Hematopoietic multipotent progenitor cell (in vitro differentiated cells): ENCODE measurements around the gene ATP6V1C2. TPM values are rescaled to one million over a fixed set of nuclear protein-coding genes. Genes with fewer than 3 reads are reported as not detected.
"Not testable (repeated sequence)": the region's sequence is repeated elsewhere in the genome, so short reads cannot be mapped to it uniquely, and the experiment has no call there.

Experiments used
- DNase-seq, 3 donors: peaks; one replicate each; pipeline ENCODE4 v3.0.0-alpha.2; 2011 to 2015; ENCODE audit warnings: low read depth in 2 of 3, low spot score in 2 of 3
- total RNA-seq: library from RNA; depleted of rRNA; stranded (reverse); fragments of >200 nt; gene quantifications from one replicate; pipeline ENCODE4 v1.2.3, GENCODE V29; 2012

Gene ATP6V1C2
- total RNA-seq, 1 donor = not detected

GRCh38 chr2:10811517-10811916 is 90.1 kb downstream of the ATP6V1C2 start:
- DNase-seq = no peak

DNA sequence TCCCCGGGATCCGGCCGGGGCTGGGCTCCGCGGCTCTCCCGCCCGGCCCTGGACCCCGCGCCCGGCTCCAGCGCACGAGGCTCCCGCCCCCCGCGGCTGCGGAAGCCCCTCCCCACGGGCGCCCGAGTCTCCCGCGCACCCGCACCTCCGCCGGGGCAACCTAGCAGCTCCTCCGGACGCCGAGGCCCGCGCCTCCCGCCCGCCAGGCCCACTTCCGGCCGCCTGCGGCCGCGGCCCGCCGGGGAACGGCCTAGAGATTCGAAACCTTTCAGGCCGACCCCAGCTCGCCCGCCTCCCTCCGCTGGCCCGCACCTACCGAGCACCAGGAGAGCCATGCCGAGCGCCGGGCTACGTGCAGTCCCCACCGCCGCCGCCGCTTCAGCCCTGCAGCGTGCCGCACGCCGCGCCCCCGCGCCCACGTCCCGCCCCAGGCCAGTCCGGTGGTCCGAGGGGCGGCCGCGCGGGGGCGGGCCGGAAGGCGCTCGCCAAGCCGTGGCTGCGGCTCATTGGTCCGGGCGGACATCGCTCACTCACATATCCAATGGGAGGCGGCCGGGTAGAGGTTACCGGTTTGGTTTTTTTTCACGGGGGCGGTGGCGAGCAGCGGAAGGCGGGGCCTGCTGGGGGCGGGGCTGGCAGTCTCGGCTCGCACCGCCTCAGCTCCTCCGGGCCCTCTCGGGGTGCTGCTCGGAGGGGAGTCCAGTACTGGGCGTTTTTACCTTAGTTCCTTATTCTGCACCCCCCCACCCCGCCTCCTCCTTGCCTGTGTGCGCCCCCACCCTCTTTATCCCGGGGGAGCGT is 91.1 kb downstream of the ATP6V1C2 start, which contains the start of gene PDIA6:
Gene PDIA6 (minus strand): TSS at position 424 of the 801 bp plus-strand sequence. CDS start 89 bp downstream, at position 335.
- DNase-seq = peak; percentile 81 to 96 (median 96)

DNA sequence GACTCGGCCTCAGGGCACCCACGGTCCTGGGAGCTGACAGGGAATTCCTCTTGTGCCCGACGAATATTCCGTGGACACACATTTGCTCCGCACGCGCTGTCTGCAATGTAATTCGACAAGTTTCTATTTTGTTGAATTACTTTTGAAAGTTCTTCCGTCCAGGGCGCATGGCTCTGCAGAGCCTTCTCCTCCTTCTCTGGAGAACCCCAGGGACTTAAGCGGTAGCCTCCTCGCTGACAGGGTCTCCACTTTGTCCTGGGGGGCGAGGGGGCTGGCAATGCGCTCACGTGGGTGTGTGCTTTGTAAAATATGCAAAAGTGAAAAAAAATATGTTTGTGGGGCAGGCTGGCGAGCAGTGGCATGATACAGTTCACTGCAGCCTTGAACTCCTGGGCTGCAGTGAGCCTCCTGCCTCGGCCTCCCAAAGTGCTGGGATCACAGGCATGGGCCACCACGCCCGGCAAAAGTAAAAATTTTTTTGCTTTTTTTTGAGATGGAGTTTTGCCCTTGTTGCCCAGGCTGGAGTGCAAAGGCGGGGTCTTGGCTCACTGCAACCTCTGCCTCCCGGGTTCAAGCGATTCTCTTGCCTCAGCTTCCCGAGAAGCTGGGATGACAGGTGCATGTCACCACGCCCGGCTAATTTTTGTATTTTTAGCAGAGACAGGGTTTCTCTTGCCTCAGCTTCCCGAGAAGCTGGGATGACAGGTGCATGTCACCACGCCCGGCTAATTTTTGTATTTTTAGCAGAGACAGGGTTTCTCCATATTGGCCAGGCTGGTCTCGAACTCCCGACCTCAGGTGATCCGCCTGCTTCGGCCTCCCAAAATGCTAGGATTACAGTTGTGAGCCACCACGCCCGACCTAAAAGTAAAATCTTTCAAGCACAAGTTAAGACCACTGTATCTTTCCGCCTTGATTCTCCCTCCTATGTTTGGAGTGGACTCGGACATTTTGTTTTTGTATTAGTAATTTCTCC is 92.0 kb downstream of the ATP6V1C2 start:
- not testable (repeated sequence) for DNase-seq

GRCh38 chr2:10814142-10814541 is 92.7 kb downstream of the ATP6V1C2 start:
- DNase-seq = no peak

- DNase-seq = no peak
Observed at GRCh38 chr2:10814571-10815331, 93.3 kb downstream of the ATP6V1C2 start.

- DNase-seq = no peak
Observed at GRCh38 chr2:10817413-10817812, 96.0 kb downstream of the ATP6V1C2 start.

DNA sequence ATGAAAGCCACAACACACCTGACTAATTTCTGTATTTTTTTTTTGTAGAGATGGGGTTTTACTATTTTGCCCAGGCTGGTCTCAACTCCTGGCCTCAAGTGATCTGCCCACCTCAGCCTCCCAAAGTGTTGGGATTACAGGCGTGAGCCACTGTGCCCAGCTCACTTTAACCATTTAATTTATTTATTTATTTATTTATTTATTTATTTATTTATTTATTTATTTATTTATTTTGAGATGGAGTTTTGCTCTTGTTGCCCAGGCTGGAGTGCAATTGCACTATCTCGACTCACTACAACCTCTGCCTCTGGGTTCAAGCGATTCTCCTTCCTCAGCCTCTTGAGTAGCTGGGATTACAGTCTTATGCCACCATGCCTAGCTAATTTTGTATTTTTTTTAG is 96.9 kb downstream of the ATP6V1C2 start:
- not testable (repeated sequence) for DNase-seq

- DNase-seq = no peak
Observed at GRCh38 chr2:10818984-10819383, 97.6 kb downstream of the ATP6V1C2 start.

DNA sequence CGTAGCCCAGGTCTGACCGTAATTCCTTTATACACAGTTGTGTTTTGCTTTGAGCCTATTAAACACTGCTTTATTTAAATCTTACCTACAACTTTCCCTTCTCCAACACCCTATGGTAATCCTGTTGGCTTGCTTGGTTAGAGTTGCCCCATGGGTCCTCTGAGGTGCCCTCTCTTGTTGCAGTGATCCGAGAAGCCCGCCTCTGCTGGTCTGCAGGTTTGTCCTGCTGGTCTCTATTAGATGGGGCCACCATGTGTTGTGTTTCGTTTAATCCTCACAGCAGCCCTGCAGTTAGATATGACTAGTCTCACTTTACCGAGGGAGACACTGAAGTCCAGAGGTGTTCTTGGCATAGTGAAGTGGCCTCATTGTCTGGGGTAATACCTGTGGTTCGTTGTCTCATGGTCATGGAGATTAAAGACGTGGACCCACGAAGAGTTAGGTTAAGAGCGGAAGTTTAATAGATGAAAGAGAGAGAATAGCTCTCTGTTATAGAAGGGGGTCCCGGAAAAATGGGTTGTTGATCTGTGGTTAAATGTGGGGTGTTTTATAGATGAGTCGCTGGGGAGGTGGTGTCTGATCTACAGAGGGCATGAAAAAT is 98.4 kb downstream of the ATP6V1C2 start:
- no peak for DNase-seq

GRCh38 chr2:10820562-10820961 is 99.1 kb downstream of the ATP6V1C2 start:
- no peak for DNase-seq

DNA sequence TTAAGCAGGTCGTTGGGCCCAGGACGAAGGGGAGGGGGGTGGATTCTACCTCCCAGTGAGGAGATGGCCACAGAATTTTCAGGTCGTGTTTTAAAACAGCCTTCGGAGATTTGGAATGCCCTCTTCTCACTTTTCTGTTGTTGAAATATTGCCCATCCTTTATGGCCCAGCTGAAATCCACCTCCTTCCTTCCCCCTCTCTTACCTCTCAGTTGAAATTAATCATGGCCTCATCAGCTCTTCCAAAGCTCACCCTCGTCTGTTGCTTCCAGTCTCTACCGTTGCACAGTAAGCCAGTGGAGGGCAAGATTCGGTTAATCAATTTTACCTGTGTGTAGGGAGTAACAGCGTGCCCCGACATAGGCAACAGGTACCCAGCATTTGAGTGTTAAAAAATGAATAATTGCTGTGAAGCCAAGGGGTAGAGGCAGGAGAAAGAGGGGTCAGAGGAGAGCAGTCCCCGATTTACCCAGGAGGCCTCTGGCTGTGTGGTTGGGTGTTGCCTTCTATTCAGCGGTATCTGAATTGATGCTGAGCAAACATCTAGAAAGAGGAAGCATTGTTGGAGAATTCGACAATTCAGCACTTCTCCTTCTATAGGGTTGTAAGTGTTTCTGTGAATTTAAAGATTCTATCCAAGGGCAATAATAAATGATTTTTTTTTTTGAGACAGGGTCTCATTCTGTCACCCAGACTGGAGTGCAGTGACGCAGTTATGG is 99.7 kb downstream of the ATP6V1C2 start:
- DNase-seq = peak in 1 of 3 donors; percentile 44

DNA sequence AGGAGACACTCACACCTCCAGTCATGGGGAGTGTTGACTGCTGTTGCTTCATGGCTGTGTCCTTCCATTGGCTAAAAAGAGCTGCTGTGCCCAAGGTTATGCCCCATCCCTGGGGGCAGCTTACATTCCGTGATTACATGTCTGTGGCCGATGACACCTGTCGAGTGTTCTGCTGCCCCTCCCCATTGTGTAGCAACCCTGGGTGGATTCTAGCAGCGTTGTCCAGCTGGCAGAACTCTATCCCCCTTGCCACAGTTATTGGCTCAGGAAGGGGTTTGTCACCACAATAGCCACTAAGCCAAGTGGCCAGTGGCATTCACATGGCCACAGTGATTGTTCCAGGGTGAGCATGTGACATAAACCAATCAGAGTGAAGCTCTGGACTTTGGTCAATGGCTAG is 102.8 kb downstream of the ATP6V1C2 start:
- no peak for DNase-seq

- no peak for DNase-seq
Observed at GRCh38 chr2:10826026-10826425, 104.6 kb downstream of the ATP6V1C2 start.

DNA sequence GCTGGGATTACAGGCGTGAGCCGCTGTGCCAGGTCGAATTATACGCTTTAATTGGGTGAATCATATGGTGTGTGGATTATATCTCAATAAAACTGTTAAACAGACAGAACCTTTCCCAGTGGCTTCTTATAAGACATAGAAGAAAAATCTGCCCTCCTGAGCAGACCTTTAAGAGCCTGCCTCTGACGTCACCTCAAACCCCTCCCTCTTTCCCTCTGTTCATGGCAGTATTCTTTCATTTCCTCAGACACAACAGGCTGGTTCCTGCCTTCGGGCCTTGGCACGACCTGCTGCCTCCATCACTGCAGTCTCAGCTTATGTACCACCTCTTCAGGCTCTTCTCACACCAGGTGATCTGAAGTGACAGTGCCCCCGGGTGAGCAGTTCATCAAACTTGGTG is 105.2 kb downstream of the ATP6V1C2 start:
- no peak for DNase-seq

DNA sequence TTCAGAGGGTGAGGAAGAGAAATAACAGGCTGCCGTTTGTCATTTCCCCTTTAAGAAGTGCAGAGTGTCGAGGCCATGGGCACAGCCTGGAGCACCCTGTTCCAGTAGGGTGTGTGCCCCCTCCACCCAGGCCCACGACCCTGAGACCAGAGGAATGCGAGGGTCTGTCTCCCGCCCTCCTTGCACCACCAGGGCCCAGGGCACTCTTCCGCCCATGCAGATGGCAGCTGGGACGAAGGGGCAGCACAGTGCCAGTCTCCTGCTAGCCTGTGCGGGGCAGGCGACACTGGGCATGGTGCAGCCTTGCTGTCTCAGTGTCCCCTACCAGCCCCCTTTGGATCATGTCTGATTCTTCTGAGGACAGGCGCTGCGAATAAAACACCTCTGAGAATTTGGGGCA is 106.9 kb downstream of the ATP6V1C2 start:
- DNase-seq = no peak

- DNase-seq = no peak
Observed at GRCh38 chr2:10829299-10829698, 107.9 kb downstream of the ATP6V1C2 start.

DNA sequence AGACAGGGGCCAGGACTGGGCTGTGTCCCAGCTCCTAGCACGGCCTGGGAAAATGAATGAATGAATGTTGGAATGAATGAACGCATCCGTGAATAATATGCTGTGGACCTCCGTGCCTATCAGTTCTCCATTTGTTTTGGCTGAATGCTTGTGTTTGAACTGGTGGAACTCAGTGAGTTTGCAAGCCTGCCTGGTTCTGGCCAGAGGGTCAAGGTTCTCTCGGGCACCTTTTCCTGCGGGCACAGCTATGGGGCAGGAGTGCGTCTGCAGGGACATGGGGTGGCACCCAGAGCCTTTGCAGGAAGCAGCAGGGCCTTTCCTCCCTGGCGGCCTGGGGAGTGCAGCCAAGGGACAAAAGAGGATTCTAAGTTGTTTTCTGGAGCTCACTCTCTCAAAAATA is 108.8 kb downstream of the ATP6V1C2 start:
- no peak for DNase-seq

DNA sequence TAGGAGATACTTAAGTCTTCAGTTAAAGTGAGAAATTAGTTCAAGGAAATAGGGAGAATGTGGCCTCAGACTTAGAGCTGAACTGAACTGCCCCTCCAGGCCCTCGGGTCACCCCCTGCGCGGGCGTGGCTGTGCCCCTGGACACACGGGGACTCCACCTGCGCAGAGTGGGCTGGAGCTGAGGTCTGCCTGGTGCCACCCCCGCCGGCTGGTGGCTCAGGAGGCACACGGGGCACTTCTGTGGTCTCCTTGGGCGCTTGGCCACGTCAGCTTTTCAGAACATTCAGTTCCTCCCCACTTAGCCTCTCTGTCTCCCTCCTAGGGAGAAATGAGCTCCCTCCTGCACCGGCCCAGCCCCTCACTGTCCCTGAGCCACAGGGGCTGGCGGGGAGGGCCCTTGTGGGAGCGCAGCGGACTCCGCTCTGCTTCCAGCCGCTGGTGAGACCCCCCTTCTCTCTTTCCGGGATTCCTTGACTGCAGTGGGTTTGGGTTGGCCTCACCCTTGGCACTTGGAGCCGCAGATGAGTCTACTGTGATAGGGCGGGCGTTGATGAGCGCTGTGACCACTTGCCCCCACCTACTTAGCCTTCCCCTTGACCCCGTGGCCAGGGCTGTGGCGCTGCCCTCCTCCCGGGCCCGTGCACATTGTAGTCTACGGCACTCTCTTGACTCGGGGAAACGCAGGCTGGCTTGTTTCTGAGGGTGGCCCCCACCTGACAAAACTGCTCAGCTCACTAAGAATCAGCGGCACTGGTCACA is 109.4 kb downstream of the ATP6V1C2 start:
- DNase-seq = no peak
